ENCODE data around the gene ADPRM.
"Not testable (repeated sequence)": the region's sequence is repeated elsewhere in the genome, so short reads cannot be mapped to it uniquely, and the experiment has no call there.

ADPRM gene

GRCh38 chr17:10698096-10698818, 863 bp downstream of the ADPRM start:
- DNase-seq (ENCODE audit: low read depth in 1 of 2, low spot score in 1 of 2) = no peak

- DNase-seq (ENCODE audit: low read depth in 1 of 2, low spot score in 1 of 2) = no peak
Measured at GRCh38 chr17:10699856-10700255, 2.5 kb downstream of the ADPRM start.

- no peak for DNase-seq (ENCODE audit: low read depth in 1 of 2, low spot score in 1 of 2)
Measured at GRCh38 chr17:10702574-10702973, 5.2 kb downstream of the ADPRM start.

GRCh38 chr17:10705727-10706126, 8.3 kb downstream of the ADPRM start:
- DNase-seq (ENCODE audit: low read depth in 1 of 2, low spot score in 1 of 2) = no peak

- DNase-seq (ENCODE audit: low read depth in 1 of 2, low spot score in 1 of 2) = no peak
Measured at GRCh38 chr17:10713318-10713717, 15.9 kb downstream of the ADPRM start.

- DNase-seq (ENCODE audit: low read depth in 1 of 2, low spot score in 1 of 2) = no peak
Measured at GRCh38 chr17:10716218-10716617, 18.8 kb downstream of the ADPRM start.

- no peak for DNase-seq (ENCODE audit: low read depth in 1 of 2, low spot score in 1 of 2)
Measured at GRCh38 chr17:10718547-10718946, 21.2 kb downstream of the ADPRM start.

- no peak for DNase-seq (ENCODE audit: low read depth in 1 of 2, low spot score in 1 of 2)
Measured at GRCh38 chr17:10724546-10725195, 27.3 kb downstream of the ADPRM start.

- no peak for DNase-seq (ENCODE audit: low read depth in 1 of 2, low spot score in 1 of 2)
Measured at GRCh38 chr17:10725262-10725661, 27.9 kb downstream of the ADPRM start.

- no peak for DNase-seq (ENCODE audit: low read depth in 1 of 2, low spot score in 1 of 2)
Measured at GRCh38 chr17:10726196-10726595, 28.8 kb downstream of the ADPRM start.

- no peak for DNase-seq (ENCODE audit: low read depth in 1 of 2, low spot score in 1 of 2)
Measured at GRCh38 chr17:10727192-10727591, 29.8 kb downstream of the ADPRM start.

GRCh38 chr17:10728331-10728892, 31.0 kb downstream of the ADPRM start:
- no peak for DNase-seq (ENCODE audit: low read depth in 1 of 2, low spot score in 1 of 2)

GRCh38 chr17:10729334-10730193, 32.2 kb downstream of the ADPRM start, which contains the start of gene TMEM220:
Gene TMEM220 (minus strand): TSS chr17:10730023. CDS start chr17:10729851, 172 bp downstream.
- peak in 1 of 2 donors; percentile 3 for DNase-seq (ENCODE audit: low read depth in 1 of 2, low spot score in 1 of 2)

- not testable (repeated sequence) for DNase-seq (ENCODE audit: low read depth in 1 of 2, low spot score in 1 of 2)
Measured at GRCh38 chr17:10730247-10730646, 32.9 kb downstream of the ADPRM start.

GRCh38 chr17:10731408-10731879, 34.0 kb downstream of the ADPRM start:
- no peak for DNase-seq (ENCODE audit: low read depth in 1 of 2, low spot score in 1 of 2)

- DNase-seq (ENCODE audit: low read depth in 1 of 2, low spot score in 1 of 2) = not testable (repeated sequence)
Measured at GRCh38 chr17:10732121-10732520, 34.7 kb downstream of the ADPRM start.

GRCh38 chr17:10733666-10734065, 36.3 kb downstream of the ADPRM start:
- DNase-seq (ENCODE audit: low read depth in 1 of 2, low spot score in 1 of 2) = no peak

GRCh38 chr17:10735251-10735650, 37.9 kb downstream of the ADPRM start:
- DNase-seq (ENCODE audit: low read depth in 1 of 2, low spot score in 1 of 2) = no peak

GRCh38 chr17:10735821-10736220, 38.4 kb downstream of the ADPRM start:
- DNase-seq (ENCODE audit: low read depth in 1 of 2, low spot score in 1 of 2) = no peak

- no peak for DNase-seq (ENCODE audit: low read depth in 1 of 2, low spot score in 1 of 2)
Measured at GRCh38 chr17:10737168-10737622, 39.8 kb downstream of the ADPRM start.

GRCh38 chr17:10737736-10738135, 40.3 kb downstream of the ADPRM start:
- DNase-seq (ENCODE audit: low read depth in 1 of 2, low spot score in 1 of 2) = no peak
